GM21423 (cell line): ENCODE data around the gene IGFBP2.

Experiments
- ATAC-seq: cut with Tn5 transposase; IDR thresholded peaks from one replicate; pipeline ENCODE4 v1.9.1; 2021; ENCODE audit warnings: mild to moderate bottlenecking, moderate library complexity; ENCODE audit not compliant: unreplicated experiment

The IGFBP2 gene

DNA sequence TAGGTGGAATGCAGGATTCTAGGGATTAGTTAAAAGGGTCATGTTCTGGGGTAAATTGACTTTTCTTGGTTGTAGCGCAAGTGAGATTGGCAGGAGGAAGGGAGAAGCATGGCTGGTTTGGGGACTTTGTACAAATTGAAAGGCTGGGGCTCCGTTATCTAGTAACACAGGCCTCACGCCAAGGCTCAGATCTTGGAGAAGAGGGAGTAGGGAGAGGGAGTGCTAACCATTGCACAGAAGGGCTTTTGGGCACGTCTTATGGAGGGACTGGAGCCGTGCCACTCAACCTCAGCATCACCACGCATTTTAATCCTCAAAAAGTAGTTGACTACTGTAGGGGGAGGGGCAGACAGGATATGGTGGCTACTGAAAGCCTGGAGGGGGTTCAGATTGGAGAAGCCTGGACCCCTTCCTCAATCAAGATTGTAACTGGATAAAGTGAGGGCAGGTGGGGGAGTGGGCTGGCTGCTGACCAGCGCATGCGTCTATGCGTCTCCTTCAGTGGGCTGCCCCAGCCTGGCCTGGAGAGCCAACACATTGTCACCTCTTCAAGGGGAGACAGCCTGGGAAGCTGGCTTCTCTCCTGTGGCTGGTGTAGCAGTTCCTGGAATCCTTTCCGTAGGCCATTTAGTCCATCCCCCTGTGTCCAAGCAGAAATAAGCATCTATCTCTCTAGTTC lies 47.9 kb downstream of the IGFBP2 start:
- no peak for ATAC-seq

DNA sequence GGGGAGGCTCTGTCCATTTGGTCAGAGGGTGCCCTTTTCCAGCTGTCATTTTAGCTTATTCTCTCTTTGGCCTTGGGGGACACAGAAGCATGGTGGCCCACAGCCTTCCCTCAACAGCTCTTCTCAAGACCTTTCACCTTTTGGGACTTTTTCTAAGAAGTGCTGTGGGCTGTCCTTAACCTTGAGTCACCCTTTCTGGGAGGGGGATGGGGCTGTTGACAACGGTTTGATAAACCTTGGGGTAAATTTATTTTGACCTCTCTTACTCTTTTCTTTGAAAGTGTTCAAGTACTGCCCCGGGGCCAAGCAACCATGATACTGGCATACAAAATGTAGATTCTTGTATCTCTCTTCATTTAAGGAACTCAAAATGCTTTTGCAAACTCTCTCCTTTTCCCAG lies 48.5 kb downstream of the IGFBP2 start:
- no peak for ATAC-seq

DNA sequence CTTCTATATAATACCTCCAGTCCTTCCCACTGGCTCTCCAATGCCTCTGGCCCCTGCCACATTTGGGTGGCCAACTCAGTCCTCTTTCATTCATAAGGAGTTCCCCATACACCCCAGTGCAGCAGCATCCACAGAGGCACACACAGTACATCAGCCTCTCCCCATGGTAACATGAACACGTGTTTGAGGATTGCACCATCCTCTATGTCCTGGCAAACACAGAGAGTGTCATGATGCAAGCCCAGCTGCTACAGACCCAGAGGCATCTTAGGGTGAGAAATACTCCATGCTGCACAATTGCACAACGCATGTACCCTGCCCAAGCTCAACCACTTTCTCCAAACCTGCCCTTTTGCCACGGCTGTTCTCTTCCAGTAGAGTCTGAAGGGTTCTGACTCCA lies 50.6 kb downstream of the IGFBP2 start:
- ATAC-seq: no peak

DNA sequence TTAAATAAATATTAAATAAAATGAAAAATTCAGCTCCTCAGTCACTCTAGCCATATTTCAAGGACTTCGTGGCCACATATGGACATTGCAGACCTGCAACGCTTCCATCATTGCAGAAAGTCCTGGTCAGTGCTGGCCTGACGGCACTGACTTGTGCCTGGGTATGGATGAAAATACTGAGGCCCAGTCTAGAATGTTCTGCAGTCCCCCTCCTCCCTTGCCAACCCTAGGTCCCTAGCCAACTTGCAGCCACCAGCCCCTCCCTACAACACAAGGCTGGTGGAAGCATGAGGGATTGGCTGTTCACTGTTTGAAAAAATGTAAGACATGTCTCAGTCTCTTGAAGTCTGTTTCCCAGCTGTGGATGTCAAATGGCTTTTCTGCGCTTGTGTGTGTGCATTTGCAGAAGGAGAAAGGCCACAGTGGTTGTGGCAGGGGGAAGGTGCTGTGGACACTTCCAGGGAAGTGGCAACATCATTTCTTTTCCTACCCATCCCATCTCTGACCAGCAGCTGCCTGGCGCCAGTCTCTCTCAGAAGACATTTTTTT lies 52.2 kb downstream of the IGFBP2 start:
- no peak for ATAC-seq

DNA sequence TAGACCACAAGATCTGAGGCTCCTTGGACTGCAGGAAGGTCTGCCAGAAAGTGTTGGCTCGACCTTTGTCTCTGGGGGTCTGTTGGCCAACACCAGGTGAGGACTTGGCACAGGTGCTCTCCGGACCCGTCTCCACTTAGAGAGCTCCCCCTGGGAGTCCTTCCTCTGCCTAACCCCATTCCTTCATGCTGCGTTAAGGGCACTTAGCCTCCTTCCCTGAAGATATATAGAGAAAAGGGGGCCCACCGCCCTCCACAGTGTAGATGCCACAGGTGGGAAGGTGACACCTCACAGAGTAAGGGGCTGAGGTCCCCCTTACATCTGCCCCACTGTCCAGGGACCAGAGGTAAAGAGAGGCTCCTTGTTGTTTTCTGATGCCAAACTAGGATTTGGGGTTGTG lies 53.9 kb downstream of the IGFBP2 start:
- ATAC-seq: no peak

DNA sequence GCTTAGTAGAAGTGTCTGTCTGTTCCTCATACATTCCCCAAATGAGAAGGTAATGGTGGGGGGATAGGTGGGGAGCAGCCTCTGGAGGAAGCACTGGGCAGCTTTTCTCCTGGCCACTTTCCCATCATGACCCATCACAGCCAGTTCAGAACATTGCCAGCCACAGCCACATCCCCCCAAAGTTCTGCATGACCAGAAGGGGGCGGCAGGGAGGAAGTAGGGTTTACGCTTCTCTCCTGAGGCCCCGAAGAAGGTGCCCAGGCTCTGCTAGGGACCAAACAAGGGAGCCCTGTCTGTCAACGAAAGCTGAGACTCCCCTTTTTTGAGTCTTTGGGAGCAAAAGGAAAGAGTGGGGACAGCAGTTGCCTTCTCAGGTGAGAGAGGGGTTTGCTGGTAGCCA lies 54.4 kb downstream of the IGFBP2 start:
- no peak for ATAC-seq

DNA sequence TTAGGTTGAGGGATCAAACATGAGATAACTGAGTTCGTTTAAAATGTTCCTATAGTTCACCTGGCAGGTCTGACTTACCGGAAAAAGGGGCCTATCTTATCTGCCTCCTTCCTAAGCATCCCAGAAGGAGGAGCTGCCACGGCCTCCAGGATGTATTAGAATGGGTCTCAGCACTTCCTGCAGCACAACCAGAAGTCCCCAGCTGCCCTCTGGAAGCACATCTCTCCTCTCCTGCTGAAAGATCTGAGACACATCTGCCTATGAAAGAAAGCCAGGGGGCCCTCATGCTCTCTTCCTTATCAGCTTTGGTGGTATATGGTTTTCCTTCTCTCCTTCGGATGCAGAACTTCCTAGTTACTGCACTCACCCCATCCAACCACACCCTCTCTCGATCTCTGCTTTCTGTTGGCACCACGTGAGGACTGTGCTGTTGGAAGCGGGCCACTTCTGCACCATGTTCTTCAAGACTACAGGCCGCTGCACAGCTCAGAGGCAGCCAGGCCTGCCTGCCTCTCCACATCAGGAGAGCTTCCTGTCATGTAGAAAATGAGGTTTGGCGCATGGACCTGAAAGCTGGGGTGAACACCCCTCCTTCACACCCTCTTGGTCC lies 55.6 kb downstream of the IGFBP2 start:
- ATAC-seq: no peak

DNA sequence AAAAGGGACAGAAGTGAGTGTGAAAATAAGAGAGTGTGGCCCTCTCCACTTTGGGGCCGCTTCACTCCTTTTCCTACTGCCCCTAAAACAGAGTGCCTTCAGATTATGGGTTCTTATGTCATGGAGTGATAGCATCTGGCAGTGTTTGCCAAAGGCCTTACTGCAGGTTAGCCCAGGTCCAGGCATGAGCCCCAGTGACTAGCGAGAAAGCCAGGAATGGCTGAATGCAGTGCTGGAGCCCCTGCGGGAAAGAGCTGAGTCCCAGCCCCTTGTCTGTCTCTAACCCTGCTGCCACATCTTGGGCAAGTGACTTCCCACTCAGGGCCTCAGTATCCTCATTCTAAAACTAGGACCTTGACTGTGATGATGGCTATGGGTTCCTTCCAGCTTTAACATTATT lies 56.2 kb downstream of the IGFBP2 start:
- ATAC-seq: no peak

DNA sequence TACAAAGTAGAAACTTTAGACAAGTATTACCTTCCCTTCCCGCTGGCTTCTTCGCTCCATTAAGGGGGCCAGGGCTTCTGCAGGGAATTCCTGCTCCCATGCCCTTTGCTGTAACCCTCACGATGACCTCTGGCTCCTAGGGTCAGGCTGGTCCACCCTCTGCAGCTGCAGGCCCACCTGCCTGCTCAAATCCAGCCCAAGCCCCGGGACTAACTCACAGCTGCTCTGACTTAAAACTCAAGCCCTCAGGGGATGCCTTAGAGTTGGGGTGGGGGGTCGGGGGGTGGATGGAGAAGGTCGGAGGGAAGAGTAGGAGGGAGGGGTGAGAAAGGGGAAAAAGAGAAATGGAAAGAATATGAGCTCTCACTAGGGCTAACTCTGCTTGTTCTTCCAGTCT lies 57.2 kb downstream of the IGFBP2 start:
- ATAC-seq: no peak

DNA sequence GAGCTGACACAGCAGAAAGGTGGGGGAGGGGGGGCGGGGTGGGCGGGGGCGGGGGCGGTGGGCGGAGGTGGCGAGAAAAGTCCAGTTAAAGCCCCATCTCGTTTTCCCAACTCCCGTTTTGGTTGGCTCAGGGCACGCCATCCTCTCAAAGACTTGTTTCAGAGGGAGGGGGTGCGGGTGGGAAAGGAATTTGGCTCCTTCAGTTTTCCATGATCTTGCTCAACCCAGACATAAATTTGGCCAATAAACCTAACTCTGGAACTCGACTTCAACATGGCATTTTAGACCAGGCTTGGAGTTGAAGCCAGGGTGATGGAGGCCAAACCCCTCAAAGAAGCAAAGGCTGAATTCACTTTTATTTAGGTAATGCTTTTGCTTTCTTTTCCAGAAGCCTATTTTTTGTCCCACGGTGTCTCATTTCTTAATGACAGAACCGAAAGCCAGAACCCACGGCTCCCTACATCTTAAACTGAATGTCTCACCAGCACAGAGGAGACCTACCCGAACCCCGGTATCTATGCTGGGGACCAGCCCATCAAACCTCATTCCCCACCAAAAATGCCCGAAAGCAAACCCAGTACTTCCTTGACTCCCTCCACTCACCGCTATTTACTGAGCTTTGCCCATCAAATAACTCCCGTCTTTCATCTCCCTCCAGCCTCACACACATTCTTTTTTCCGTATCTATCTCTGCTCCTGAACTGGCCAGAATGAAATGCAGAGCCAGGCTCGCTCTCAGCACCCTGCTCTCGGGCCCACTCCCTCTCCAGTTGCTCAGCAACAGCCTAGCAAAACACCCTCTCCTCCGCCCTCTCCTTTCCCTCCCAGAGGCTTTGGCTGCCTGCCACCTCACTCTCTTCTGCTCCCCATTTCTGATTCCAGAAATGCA lies 57.9 kb downstream of the IGFBP2 start:
- no peak for ATAC-seq

DNA sequence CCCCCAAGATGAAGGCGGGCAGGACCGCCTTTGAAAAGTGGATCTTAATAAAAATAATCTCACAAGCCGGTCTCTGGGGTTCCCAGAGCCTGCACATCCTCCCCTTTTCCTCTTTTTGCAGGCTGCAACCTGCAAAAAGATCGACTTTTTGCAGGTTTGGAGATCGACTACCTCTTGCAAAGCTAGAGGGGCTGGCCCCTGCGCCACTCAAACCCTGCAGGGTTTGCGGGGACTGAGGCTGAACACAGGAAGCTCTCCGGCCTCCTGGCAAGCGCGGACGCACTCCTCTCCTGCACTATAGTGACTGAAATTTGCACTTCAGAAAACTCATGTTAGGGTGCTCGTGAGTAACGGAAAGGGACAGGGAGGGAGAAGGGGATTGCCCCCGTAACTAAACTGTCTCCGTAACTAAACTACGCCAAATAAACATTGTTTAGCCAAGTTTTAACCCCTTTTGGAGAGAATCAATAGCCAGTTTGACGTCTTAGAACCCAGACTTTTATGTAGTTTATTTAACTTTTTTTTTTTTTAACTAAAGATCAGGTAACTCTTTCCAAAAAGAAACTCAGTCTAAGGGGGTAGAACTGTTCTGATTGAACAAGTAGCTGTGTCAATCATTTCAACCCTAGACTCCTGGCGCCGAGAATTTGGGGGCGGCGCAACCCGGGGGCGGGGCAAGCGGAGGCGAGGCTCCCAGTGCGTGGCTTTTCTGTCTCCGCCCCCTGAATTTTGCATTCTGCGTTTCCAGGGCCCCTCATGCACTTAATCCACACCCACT lies 59.6 kb downstream of the IGFBP2 start:
- ATAC-seq: no peak

DNA sequence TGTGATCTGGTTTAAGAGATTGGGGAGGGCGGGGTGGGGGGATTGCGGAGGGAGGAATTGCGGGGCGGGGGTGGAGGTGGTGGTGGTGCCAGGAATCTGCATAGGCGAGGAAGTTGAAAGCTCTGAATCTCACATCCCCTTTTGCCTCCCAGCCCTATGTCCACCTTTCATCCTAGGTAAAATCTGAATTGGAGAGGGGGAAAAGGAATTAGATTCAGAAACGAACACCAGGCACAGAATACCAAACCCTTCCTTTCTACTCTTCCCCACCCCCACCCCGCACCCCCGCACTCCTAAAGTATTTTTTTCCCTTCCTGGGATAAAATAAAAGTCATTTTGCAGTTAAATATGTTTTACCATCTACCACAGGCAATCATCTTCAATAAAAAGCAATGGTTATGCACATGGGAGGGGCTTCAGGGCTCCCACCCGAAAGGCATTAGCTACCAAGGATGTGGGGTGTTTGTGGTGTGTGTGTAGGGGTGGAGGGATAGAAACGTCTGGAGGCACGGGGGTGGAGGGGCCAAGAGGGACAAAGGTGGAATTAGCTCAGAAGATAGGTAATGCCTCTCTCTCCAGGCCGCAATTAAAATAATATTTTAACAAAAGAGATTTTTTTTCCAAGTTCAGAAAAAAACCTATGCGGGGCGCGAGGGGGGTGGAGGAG lies 60.3 kb downstream of the IGFBP2 start:
- no peak for ATAC-seq

DNA sequence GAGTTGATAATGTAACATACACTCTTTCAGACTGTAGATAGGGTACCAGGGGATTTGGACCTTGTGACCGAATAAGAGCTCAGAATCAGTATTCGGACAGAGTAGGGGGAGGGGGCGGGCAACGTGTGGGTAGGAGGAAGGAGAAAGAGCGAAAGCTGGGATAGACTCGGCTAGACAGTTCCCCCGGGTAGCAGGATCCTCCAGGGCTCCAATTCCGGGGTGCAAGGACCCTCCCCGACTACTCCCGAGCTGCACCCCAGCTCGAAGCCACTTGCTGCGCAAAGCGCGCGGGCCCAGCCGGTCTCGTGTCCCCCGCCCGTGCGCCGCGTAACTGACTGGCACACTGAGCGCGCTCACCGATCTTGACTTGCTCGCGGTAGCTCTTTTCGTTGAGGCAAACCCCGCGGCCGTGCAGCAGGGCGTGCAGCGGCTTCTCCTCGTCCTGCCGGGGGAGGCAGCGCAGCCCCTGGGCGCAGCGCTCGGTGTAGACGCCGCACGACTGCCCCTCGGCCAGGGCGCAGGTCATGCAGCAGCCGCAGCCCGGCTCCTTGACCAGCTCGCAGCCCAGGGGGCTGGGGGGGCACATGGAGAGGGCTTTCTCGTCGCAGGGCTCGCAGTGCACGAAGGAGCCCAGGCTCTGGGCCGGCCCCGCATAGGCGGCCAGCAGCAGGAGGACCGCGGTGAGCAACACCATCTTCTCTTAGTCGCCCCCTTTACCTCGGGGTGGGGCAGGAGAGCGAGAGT lies 61.0 kb downstream of the IGFBP2 start:
- ATAC-seq: no peak

DNA sequence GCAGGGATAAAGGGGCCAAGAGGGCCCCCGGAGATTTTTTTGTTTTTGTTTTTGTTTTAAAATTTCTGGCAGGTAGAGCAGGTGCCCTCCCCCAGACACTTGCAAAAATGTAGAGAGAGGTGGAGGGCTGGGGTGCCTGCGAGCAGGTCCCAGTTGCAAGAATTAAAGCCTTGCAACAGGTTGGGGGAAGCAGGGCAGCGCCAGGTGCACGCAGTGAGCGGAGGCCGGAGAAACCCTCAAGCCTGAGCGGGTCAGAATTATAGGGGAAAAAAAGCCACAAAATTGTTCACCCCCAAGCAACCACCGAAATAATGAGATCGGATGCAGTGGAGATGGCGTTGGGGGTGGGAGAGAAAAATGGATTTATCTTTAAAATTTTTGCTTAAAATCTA lies 61.6 kb downstream of the IGFBP2 start:
- ATAC-seq: no peak

DNA sequence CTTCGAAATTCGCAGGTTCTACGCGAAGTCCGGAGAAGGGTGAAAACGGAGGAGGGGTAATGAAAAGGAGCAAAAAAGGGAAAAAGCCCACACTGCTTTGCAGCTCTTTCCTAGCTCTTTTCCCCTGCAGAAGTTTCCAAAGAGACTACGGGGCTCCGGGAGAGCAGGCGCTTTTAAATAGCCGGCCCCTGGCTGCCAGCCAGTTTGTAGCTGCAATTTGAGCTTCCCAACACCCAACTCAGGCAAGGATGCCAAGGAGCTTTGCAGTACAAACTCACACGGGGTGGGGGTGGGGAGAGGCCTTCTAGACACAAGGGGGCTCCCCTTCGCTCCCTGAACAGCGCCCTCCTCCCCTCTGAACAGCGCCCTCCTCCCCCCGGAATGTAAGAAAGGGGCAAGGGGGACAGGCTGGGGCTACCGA lies 62.2 kb downstream of the IGFBP2 start, which contains the start of gene IGFBP5:
IGFBP5 (minus strand) TSS at position 149 of the 421 bp plus-strand sequence. CDS start 774 bp downstream, outside the sequence.
- no peak for ATAC-seq

DNA sequence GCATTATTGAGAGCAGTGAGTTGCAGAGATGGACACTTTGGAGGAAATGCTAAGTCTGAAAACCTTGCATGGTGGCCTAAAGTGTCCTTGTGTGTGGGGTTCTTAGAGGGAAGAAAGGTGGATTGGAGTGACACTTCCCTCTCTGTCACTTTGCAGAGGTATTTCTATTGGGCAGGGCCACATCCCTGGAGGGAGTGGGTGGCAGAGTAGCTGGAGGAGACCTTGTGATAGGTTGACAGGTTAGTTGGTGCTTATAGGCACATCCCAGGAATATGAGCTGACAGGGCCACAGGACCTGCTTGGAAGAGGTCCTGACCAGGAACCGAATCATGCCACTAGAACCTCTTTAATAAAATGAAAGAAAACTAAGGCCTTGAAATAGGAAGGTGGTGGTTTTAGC lies 63.1 kb downstream of the IGFBP2 start:
- ATAC-seq: no peak

DNA sequence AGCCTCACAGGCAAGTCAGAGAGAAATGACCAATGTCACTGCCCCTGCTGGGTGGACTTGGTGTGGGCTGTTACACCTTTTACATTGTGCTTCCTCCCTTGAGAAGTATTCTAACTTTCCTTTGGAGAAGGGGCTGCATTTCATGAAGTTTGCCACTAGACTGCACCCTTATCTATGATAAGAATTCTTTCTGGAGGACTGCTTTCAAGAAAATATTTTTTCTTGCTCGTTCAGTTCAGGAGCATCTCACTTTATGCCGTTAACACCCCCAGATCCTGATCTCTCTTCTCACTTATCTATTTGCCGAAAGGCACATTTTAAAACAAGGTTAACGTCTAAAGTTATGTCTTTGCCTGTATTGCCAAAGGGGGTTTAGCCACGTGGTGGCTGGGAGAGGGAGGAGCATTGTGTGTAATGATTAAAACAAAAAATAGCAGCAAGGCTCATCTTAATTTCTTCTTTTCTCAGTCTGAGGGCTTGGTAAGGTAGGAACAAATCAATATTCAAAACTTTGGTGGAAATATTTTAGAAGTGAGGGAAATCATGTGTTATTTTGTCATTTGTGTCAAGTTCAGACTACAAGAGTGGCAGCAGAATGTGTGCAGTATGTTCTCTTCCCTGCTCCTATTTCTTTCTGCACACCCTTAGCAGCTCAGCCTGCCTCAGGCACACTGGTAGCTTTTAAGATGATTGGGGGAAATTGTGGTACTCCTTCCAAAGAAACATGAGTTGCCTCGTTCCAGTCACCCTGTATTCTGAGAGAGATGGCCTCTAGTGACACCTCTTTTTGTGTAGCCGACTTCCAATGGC lies 63.7 kb downstream of the IGFBP2 start:
- no peak for ATAC-seq

DNA sequence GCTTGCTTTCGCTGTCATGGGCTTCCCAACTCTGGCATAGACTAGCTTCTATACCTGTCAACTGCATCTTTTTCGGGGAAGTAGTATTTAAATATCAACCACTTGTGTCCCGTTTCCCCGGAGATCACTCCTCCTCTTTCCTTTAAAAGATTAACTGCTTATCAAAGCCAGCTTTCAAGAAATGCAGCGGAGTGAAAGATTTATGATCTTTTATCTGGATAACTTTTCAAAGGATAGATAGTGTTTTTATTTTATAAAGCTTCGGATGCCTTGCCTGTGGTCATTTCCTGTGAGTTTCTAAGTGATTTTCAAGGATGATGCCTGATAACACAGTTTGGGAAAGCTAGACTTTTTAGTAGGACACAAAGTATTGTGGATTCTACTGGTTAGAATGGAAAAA lies 65.1 kb downstream of the IGFBP2 start:
- ATAC-seq: no peak

DNA sequence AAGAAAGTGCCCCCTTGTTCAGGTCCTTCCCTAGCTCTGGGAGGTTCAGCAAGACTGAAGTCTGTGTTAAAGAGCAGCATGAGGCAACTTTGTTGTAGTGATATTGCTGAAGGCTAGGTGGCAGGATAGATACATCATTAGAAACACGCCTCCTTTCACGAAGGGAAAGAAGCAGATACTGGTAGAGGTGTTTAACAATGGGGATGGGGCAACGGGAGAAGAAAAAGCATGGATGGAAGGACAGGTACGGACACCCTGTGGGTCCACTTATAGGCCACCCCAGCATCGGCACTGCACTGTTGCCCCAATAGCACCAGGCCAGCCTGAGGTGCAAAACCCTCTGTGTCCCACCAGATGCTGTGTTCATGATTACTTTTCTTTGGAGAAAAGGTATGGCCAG lies 65.7 kb downstream of the IGFBP2 start:
- no peak for ATAC-seq
